GM19099 (cell line): Measurements from ENCODE around the gene FAM117B.

Experiments
- POLR2A ChIP-seq: IDR thresholded peaks from 3 replicates; pipeline ENCODE4 v1.6.1; 2011; ENCODE audit warnings: low read depth; ENCODE audit not compliant: insufficient read length; ENCODE audit errors: extremely low read depth

Gene FAM117B

DNA sequence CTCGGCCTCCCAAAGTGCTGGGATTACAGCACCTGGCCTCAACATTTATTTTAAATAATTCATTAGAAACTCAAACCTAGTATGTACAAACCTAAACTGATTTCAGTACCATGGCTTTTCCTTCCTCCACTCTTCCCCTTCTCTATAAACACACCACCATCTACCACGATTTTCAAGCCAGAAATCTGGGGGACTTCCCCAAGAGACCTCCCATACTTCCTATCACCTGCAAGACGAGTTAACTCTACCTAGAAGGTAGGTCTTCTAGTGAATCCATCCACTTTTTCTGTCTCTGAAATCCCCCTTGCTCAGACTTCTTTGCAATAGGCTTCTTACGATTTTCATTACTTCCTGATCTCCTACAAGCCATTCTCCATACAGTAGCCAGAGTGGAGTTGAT, 7.7 kb upstream of the FAM117B start:
- TF ChIP-seq POLR2A: no peak

DNA sequence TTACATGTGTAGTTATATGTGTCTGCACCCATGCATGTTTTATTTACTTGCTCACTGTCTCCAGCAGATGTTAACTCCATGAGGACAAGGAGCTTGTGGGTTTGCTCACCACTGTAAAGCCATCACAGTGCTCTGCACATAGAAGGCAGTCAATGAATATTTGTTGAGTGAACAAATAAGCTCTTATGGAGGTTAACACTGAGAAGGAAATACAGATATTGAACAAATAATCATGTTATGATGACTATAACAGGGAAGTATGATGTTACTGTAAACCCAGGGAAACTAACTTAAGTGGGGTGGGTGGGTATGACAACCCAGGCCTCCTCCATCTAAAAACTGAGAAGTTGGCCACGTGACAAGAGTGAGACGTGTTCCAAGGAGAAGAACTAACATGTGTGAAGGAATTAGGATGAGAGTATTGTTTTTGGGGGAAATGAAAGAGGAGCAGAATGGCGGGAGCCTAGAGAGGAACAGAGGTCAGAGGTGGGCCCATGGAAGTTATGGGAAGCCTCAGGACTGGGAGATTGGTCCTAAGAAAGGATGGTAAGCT, 6.0 kb upstream of the FAM117B start:
- TF ChIP-seq POLR2A: no peak

DNA sequence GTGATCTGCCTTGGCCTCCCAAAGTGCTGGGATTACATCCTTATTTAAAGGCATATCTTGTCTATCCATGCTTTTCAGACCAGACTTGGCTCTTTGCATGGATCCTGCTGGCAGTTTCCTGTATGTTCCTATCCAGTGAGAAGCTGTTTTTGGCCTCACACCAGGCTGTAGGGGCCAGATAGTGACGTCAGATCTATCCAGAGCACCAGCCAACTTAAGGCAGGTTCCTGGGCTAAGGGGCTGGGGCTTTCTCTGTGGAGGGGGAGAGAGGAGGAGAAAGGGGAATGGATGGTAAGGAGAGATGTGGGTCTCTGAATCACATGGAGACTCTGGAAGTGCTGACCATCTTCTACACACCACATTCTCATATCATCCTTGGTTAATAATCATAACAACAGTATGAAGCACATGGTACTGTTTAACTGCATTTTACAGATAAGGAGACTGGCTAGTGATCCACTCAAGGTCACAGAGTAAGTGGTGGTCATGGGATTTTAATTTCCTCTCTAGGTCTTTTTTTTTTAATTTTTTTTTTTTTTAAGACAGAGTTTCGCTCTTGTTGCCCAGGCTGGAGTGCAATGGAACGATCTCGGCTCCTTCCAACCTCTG, 2.0 kb upstream of the FAM117B start:
- no peak for TF ChIP-seq POLR2A

DNA sequence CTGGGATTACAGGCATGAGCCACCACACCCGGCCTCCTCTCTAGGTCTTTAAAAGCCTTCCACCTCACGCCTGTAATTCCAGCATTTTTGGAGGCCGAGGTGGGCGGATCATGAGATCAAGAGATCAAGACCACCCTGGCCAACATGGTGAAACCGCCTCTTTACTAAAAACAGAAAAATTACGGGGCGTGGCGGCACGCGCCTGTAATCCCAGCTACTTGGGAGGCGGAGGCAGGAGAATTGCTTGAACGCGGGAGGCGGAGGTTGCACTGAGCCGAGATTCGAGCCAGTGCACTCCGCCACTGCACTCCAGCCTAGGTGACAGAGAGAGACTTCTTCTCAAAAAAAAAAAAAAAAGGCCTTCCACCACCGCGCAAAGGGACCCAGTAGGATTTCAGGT, 1.3 kb upstream of the FAM117B start:
- no peak for TF ChIP-seq POLR2A

DNA sequence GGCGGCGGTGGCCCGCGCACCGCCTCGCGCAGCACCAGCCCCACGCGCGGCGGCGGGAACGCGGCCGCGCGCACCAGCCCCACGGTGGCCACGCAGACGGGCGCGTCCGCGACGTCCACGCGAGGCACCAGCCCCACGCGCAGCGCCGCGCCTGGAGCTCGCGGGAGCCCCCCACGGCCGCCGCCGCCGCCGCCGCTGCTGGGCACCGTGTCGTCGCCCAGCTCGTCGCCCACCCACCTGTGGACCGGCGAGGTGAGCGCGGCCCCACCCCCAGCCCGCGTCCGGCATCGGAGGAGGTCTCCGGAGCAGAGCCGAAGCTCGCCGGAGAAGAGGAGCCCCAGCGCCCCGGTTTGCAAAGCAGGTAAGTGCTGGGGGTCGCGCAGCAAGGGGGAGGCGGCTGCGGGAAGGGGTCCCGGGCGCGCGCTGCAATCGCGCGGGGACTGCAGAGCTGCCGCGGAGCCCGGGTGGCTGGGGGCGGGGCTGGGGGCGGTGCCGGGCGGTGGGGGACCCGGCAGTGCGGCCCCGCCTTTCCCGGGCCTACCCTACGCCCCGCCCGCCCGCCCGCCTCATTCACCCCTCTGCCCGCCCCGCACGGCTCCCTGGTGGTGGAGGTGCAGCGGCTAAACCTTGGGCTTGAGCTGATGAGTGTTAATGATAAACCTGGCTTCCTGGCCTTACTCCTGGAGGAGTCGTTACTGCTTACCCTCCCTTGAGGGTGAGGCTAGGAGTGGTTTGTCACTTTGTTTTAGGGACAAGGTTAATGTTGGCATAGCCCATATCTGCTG, 851 bp downstream of the FAM117B start:
- peak; percentile 64 for TF ChIP-seq POLR2A

DNA sequence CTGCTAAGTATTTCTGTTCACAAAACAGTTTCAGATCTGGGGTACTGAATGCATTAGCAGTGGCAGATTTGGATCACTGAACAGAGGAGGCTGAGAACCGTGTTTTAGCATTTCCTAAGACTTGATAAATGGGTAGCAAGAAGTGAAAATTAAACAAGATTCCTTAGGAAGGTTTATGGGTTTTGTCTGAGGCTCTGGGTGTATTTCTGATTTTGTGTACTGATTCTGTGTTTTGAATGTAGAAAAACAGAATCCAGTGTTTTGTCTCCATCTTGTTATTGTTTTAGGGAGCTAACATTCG, 1.4 kb downstream of the FAM117B start:
- TF ChIP-seq POLR2A: no peak

DNA sequence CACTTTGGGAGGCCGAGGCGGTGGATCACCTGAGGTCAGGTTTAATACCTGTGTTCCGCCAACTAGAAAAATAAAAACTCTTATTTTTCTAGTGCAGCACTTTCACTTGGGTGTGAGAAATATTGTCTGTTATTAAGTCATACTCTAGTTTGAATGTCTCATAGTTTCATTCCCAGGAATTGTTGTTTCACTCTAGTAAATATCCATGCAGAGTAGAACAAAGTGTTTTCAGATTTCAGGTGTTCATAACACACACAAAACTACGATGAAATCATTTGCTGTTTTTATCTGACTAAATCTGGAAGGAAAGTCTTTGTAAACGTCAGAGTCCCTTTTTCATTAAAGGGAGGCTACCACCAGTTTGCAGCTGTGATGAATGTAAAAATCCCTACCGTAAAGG, 4.0 kb downstream of the FAM117B start:
- no peak for TF ChIP-seq POLR2A

DNA sequence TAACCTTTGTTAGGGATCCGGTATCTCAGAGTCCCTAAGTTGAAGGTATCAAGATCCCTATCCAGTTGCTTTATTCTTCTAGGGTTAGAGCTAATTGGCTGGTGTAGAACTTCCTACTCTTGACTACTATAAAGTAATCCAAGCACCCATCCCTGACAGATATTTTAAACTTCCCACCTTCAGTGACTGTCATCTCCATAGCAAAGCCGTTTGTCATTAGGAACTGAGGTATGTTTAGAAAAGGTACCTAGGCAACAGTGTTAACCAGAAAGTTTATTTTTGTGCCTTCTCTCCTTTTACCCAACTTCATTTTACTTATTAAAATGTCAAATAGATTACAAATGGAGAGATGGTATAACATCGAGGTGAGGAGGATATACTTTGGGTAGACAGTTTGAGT, 4.5 kb downstream of the FAM117B start:
- TF ChIP-seq POLR2A: no peak

DNA sequence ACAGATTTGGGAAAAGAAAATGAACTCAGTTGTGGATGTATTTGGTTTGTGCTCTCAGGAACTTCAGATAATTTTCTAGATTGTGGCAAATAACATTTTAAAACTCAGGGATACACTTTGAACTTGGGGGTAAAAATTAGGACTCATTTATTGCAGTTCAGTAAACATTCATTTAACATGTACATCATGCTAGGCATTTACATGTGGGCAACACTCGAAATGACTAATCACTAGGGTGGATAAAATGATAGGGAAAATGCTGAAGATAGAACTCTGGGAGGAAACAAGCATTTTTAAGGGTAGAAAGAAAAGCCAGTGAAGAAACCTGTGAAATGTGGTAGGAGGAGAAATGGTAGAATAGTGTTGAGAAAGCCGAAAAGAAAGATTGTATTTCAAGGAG, 7.8 kb downstream of the FAM117B start:
- TF ChIP-seq POLR2A: no peak

DNA sequence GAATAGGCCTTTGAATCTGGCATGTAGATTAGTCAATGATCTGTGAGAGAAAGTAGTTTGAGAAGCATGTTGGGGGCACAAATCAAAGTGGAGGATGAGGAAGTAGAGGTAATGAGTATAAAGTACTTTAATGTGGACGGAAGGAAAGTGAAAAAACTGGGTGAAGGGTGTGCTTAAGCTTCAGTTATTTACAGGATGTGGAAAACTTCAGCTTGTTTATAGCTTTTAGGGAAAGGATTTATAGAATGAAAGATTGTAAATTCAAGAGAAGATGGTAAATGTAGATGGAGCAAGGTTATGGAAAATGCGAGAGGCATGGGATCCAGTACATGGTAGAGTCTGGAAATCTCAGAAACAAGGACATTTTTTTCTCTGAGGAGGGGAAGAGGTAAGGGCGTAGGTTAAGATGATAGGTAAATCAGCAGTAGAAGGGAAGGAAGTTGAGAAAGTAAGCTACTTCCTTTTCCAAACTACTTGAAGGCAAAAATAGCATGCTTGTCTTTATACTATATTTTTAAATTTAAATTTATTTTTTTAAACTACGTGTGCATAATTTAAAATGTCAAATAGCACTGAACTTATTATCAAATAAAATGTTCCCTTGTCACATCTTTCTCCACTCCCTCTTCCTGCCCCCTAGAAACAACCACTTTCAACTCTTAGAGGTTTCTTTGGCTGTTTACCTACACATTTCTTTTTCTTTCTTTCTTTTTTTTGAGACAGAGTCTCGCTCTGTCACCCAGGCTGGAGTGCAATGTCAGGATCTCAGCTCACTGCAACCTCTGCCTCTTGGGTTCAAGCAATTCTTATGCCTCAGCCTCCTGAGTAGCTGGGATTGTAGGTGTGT, 8.5 kb downstream of the FAM117B start:
- TF ChIP-seq POLR2A: no peak

DNA sequence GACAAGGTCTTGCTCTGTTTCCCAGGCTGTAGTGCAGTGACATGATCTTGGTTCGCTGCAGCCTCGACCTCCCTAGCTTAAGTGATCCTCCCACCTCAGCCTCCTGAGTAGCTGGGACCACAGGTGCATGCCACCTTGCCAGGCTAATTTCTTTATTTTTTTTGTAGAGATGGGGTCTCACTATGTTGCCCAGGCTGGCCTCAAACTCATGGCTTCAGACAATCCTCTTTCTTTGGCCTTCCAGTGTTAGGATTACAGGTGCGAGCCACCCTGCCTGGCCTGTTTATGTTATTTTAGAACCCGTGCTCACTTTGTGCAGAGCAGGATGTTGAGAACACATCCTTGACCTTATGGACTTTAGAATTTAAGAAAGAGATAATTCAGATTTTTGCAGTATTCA, 17.4 kb downstream of the FAM117B start:
- TF ChIP-seq POLR2A: no peak

DNA sequence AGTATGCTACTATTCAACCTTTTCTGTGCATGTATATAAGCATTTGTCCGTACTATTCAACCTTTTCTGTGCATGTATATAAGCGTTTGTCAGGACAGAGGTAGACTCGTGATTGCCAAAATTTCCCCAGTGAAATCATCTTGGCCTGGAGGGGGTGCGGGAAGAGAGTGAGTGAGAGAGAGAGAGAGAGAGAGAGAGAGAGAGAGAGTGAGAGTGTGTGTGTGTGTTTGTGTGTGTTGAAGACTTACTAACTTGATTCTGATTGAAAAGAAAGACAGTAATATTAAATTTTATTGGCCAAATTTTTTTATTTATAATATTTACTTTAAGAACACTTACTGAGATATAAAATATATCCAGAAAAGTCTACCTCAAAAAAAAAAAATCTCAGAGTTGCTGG, 19.1 kb downstream of the FAM117B start:
- no peak for TF ChIP-seq POLR2A

DNA sequence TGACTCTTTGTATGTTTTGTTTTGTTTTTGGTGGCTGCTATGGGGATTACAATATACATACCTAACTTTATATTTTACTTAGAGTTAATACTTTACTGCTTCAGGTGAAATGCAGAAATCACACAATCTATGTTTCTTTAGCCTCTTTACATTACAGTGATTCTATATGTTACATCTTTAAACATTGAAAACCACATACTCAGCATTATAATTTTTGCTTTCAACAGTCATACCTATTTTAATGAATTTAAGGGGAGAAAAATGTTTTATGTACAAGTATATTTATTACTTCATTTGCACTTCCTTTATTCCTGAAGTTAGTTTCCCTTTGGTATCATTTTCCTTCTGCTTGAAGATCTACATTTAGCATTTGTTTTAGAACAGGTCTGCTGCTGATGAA, 23.1 kb downstream of the FAM117B start:
- TF ChIP-seq POLR2A: no peak

DNA sequence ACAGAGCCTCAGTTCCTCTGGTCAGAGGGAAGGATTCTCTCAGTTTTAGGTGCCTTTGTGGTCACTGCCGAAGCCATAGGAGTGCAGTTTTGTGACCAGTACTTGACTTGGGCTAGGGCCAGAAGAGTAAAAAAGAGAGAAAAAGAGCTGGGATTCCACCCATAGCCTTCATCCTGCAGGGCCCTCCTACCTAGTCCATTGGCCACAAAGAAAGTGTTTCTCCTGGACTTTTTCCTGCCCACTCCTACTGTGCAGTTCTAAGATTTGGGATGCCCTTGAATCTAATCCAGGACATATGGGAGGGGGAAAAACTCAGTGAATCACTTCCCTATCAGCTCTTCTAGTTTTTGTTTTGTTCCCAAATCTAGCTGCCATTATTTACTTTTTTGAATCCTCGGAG, 26.0 kb downstream of the FAM117B start:
- no peak for TF ChIP-seq POLR2A

DNA sequence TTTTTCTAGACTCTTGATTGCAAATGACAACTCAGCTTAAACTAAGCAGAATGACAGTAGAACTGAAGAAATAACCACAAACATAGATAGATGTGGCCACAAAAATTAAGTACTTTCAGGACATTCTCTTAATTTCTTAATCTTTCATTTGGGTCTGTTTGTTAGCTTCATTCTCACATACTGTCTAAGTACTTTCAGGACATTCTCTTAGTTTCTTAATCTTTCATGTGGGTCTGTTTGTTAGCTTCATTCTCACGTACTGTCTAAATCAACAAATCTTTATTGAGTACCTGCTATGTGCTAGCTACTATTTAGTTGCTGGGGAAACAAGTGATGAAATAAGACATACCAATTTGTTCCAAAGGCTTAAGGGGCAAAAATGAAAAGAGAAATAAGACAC, 35.1 kb downstream of the FAM117B start:
- no peak for TF ChIP-seq POLR2A
